Neuronal stem cell (in vitro differentiated cells): ENCODE measurements around the gene RPL32.

ENCODE experiments used
- DNase-seq: peaks from one replicate; pipeline ENCODE4 v3.0.0-alpha.2; 2013; ENCODE audit warnings: low spot score
- H2AFZ ChIP-seq: one replicate; pipeline ENCODE4 v1.6.1; 2013; ENCODE audit warnings: mild to moderate bottlenecking, low read length, inconsistent platforms
- H2AK5ac ChIP-seq: 2 replicates; pipeline ENCODE4 v1.6.1; 2013; ENCODE audit warnings: low read depth, mild to moderate bottlenecking, inconsistent platforms, low read length, moderate library complexity, mixed read lengths
- H2BK120ac ChIP-seq: 2 replicates; pipeline ENCODE4 v1.6.1; 2013; ENCODE audit warnings: low read depth, mild to moderate bottlenecking, inconsistent platforms, low read length, moderate library complexity, mixed read lengths
- H2BK12ac ChIP-seq: one replicate; pipeline ENCODE4 v1.6.1; 2013; ENCODE audit warnings: low read length, inconsistent platforms
- H2BK15ac ChIP-seq: 2 replicates; pipeline ENCODE4 v1.6.1; 2013; ENCODE audit warnings: mild to moderate bottlenecking, low read length, inconsistent platforms, mixed read lengths
- H2BK5ac ChIP-seq: one replicate; pipeline ENCODE4 v1.6.1; 2013; ENCODE audit warnings: inconsistent platforms, mild to moderate bottlenecking, low read length, moderate library complexity
- H3K14ac ChIP-seq: one replicate; pipeline ENCODE4 v1.6.1; 2013; ENCODE audit warnings: low read length, inconsistent platforms
- H3K18ac ChIP-seq: 2 replicates; pipeline ENCODE4 v1.6.1; 2013; ENCODE audit warnings: low read length, inconsistent platforms
- H3K23ac ChIP-seq: 2 replicates; pipeline ENCODE4 v1.6.1; 2013; ENCODE audit warnings: low read depth, mild to moderate bottlenecking, mixed read lengths, low read length, inconsistent platforms; ENCODE audit not compliant: poor library complexity
- H3K27ac ChIP-seq: replicated peaks from 3 replicates; pipeline ENCODE4 v1.5.1; 2013; ENCODE audit warnings: low read length, inconsistent platforms
- H3K27me3 ChIP-seq, 3 experiments: 2 replicates each; pipeline ENCODE4 v1.6.1; 2013; ENCODE audit warnings: low read length in 3 of 3, mild to moderate bottlenecking in 2 of 3, inconsistent platforms in 1 of 3, low read depth in 1 of 3, mixed read lengths in 1 of 3, moderate library complexity in 1 of 3; ENCODE audit not compliant: control insufficient read depth in 3 of 3, insufficient read depth in 3 of 3
- H3K36me3 ChIP-seq, 2 donors: replicated peaks in 1 of 2; 2 replicates each; pipeline ENCODE4 v1.6.1; 2013; ENCODE audit warnings: low read length in 2 of 2; ENCODE audit not compliant: control insufficient read depth in 2 of 2, insufficient read depth in 2 of 2
- H3K4ac ChIP-seq: 2 replicates; pipeline ENCODE4 v1.6.1; 2013; ENCODE audit warnings: inconsistent platforms, mild to moderate bottlenecking, low read length, moderate library complexity
- H3K4me1 ChIP-seq, 2 donors: 1 replicate in 1 of 2; 2 replicates in 1 of 2; pipeline ENCODE4 v1.6.1; 2013; ENCODE audit warnings: low read length in 2 of 2, low read depth in 1 of 2; ENCODE audit not compliant: control insufficient read depth in 2 of 2, insufficient read depth in 1 of 2
- H3K4me2 ChIP-seq: one replicate; pipeline ENCODE4 v1.6.1; 2013; ENCODE audit warnings: mild to moderate bottlenecking, low read length, inconsistent platforms; ENCODE audit not compliant: insufficient read depth, poor library complexity, severe bottlenecking
- H3K4me3 ChIP-seq, 2 donors: 2 replicates each; pipeline ENCODE4 v1.5.1; 2013; ENCODE audit warnings: low read length in 2 of 2, mild to moderate bottlenecking in 2 of 2, inconsistent platforms in 1 of 2, moderate library complexity in 1 of 2
- H3K79me1 ChIP-seq: one replicate; pipeline ENCODE4 v1.6.1; 2013; ENCODE audit warnings: low read depth, mild to moderate bottlenecking, inconsistent platforms, low read length, moderate library complexity
- H3K9ac ChIP-seq: one replicate; pipeline ENCODE4 v1.6.1; 2013; ENCODE audit warnings: mild to moderate bottlenecking, low read depth, low read length, inconsistent platforms; ENCODE audit not compliant: poor library complexity
- H3K9me3 ChIP-seq, 2 donors: replicated peaks in 1 of 2; 2 replicates each; pipeline versions ENCODE3 to v1.6.1; 2013; ENCODE audit warnings: low read length in 2 of 2, mild to moderate bottlenecking in 2 of 2, inconsistent platforms in 1 of 2, low read depth in 1 of 2, mixed read lengths in 1 of 2, moderate library complexity in 1 of 2; ENCODE audit not compliant: control insufficient read depth in 2 of 2, insufficient read depth in 1 of 2
- H4K8ac ChIP-seq: one replicate; pipeline ENCODE4 v1.6.1; 2013; ENCODE audit warnings: low read depth, mild to moderate bottlenecking, inconsistent platforms, low read length, moderate library complexity
- H4K91ac ChIP-seq: one replicate; pipeline ENCODE4 v1.6.1; 2013; ENCODE audit warnings: low read length, low read depth, mild to moderate bottlenecking, inconsistent platforms; ENCODE audit not compliant: poor library complexity
- WGBS, 2 donors: extraction: QIAGEN DNeasy Blood & Tissue Kit; methylation state at CpG; one replicate each; pipeline ENCODE4 v1.1.7; 2013; ENCODE audit warnings: missing lambda C conversion rate in 2 of 2, mixed read lengths in 1 of 2; ENCODE audit not compliant: insufficient read length in 2 of 2, insufficient replicate concordance in 1 of 2; ENCODE audit errors: extremely low coverage in 2 of 2; 5-methylcytosine and 5-hydroxymethylcytosine counted together

RPL32 gene

DNA sequence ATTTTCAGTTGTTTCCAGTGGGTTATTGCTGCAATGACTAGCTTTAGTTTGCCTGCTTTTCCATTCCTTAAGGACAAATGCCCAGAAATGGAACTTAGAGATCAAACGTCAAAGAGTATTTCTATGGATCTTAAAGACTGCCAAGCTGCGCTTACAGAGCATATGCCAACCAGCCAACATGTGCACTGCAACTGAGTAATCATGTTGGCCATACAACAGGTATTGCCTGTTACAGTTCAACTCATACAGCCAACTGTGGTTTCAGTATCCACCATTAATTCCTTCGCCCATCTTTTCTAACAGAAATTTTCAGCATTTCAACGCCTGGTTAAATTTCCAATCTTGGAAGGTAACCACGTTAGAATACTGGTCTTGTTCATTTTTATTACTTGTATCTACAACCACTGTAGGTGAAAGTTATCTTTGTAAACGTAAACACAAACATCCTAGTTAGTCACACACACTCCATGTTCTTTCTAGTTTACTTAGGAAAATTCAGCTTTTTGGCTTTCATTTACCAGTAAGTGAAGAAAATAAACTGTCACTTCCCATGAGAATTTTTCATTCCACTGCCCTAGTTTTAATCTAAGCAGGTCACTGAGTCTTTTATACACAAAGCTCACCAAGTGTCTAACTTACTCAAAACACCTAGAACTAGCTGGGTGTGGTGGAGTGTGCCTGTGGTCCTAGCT, 3.9 kb downstream of the RPL32 start:
- peaks cover 64 to 83% of the 10 kb centered on the region in 2 donors for H3K36me3 ChIP-seq
- no CpG with 5 or more reads among the region's 6 CpGs for WGBS, 2 donors

DNA sequence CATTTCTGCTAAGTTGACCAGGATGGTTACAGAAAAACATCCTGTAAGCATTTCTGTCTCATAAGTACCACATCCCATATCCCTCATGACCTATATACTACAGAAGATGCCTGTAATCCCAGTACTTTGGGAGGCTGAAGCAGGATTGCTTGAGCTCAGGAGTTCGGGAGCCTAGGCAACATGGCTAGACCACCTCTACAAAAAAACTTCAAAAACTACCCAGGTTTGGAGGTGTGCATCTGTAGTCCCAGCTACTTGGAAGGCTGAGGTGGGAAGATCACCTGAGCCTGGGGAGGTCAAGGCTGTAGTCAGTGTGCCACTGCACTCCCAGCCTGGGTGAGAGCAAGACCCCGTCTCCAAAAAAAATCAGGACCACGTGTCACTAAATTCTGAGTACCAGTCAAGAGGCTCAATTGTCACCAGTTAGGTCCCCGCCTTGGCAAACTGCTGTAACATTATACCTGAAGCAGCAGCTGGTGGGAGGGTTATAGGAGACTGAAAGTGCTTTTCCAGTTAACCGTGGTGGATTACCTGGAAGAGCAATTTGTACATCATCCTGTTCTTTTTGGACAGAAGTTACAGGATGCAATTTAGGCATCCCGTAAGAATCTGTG, 6.2 kb downstream of the RPL32 start:
- Histone ChIP-seq H2BK15ac (no peak overlapping the region), H3K18ac (no peak overlapping the region), H2AFZ (no peak overlapping the region), H2BK12ac (no peak overlapping the region), H2BK120ac (no peak overlapping the region), H3K4me1 (peaks cover 4 to 9% of the 10 kb centered on the region in 2 donors), H4K8ac (no peak overlapping the region), H2BK5ac (no peak overlapping the region), H3K4ac (no peak overlapping the region), H3K23ac (no peak overlapping the region), H3K79me1 (no peaks in the 10 kb centered on the region), H3K4me3 (no peak overlapping the region), H3K27ac (no peak overlapping the region), H3K4me2 (no peak overlapping the region), H4K91ac (no peak overlapping the region), H2AK5ac (no peak overlapping the region), H3K27me3 (no peaks in the 10 kb centered on the region), H3K36me3 (peaks cover 80 to 99% of the 10 kb centered on the region in 2 donors), H3K9me3 (peaks cover 0 to 1% of the 10 kb centered on the region in 2 donors), H3K9ac (no peak overlapping the region), H3K14ac (no peak overlapping the region)
- WGBS, 2 donors = no CpG with 5 or more reads among the region's 6 CpGs
- DNase-seq = no peak

More for the DNA sequence above, 3.9 kb downstream of the RPL32 start:
- Histone ChIP-seq H3K4me2 (no peak overlapping the region), H3K27me3 (peaks cover 0 to 2% (median 0%) of the 10 kb centered on the region in 3 experiments), H3K4me3 (no peak overlapping the region), H3K18ac (no peak overlapping the region), H3K4me1 (peaks cover 6 to 9% of the 10 kb centered on the region in 2 donors), H3K9ac (no peak overlapping the region), H4K8ac (no peak overlapping the region), H2AK5ac (no peak overlapping the region), H2BK12ac (no peak overlapping the region), H3K9me3 (no peaks in the 10 kb centered on the region), H2BK120ac (no peak overlapping the region), H3K4ac (no peak overlapping the region), H3K27ac (no peak overlapping the region), H2BK15ac (no peak overlapping the region), H2AFZ (no peak overlapping the region), H3K23ac (no peak overlapping the region), H2BK5ac (no peak overlapping the region), H3K79me1 (peaks cover 2% of the 10 kb centered on the region), H4K91ac (no peak overlapping the region), H3K14ac (no peak overlapping the region)
- no peak for DNase-seq

DNA sequence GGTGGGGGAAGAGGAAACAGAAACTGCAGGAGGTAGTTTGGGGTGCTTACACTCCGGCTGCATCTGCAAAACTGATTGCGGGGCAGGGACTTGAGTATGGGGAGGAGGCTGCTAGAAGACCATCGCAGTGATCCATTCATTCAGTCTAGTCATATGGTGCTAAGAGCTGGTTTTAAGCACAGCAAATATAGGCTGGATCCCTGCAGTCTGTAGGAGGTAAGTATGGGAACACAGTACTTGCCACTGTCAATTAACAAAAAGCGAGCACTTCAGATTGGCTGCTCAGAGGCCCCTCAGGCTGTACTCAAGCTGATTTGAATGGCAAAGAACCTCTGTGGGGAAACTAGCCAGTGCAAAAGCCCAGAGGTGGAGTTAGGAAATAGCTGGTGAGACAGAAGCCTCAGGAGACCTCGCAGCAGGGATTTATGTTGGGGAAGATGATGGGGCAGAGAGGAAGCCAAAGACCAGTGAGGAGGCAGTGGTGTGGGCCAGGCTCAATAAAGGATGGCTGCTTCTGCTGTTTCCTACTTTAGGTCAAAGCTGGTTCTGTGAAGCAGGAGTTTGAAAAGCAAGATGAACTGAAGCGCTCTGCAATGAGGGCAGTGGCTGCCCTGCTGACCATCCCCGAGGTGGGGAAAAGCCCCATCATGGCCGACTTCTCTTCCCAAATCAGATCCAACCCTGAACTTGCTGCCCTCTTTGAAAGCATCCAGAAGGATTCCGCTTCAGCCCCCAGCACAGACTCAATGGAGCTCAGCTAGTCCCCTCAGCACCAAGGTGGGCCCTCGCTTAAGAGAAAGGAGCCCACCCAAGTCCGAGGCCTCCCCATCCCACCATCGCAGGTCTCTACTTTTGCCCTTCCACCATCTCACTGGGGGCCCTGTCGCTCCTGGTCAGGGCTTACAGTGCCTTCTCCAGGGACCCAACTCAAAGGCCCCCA, 7.9 kb downstream of the RPL32 start:
- WGBS, 2 donors = no CpG with 5 or more reads among the region's 13 CpGs
- Histone ChIP-seq H2AK5ac (no peak overlapping the region), H2BK15ac (no peak overlapping the region), H2BK12ac (no peak overlapping the region), H3K27ac (no peak overlapping the region), H3K4me3 (no peak overlapping the region), H4K91ac (no peak overlapping the region), H3K27me3 (no peaks in the 10 kb centered on the region), H2BK120ac (no peak overlapping the region), H3K9ac (no peak overlapping the region), H3K9me3 (peaks cover 0 to 1% of the 10 kb centered on the region in 2 donors), H3K4me1 (peaks cover 2% of the 10 kb centered on the region in 2 donors), H2BK5ac (no peak overlapping the region), H3K18ac (no peak overlapping the region), H4K8ac (no peak overlapping the region), H3K4me2 (no peak overlapping the region), H3K4ac (no peak overlapping the region), H3K23ac (no peak overlapping the region), H2AFZ (no peak overlapping the region), H3K14ac (no peak overlapping the region), H3K79me1 (no peaks in the 10 kb centered on the region), H3K36me3 (peaks cover 68 to 90% of the 10 kb centered on the region in 2 donors)
- no peak for DNase-seq
